IPS-15b (cell line): ENCODE results near the gene GPS1.

Experiments used
- H3K27me3 ChIP-seq: one replicate; pipeline ENCODE4 v1.6.1; 2013; ENCODE audit warnings: low read length; ENCODE audit not compliant: control insufficient read depth, insufficient read depth
- H3K36me3 ChIP-seq: one replicate; pipeline ENCODE4 v1.6.1; 2013; ENCODE audit warnings: low read length; ENCODE audit not compliant: control insufficient read depth, insufficient read depth
- H3K4me1 ChIP-seq: one replicate; pipeline ENCODE4 v1.6.1; 2013; ENCODE audit warnings: mild to moderate bottlenecking, low read length; ENCODE audit not compliant: control insufficient read depth, insufficient read depth
- H3K4me3 ChIP-seq: one replicate; pipeline ENCODE4 v1.5.1; 2013; ENCODE audit warnings: low read depth, low read length
- H3K9ac ChIP-seq: one replicate; pipeline ENCODE4 v1.6.1; 2013; ENCODE audit warnings: low read depth, mild to moderate bottlenecking, low read length
- H3K9me3 ChIP-seq: one replicate; pipeline ENCODE4 v1.6.1; 2013; ENCODE audit warnings: mild to moderate bottlenecking, low read length; ENCODE audit not compliant: control insufficient read depth, insufficient read depth

GPS1 gene

GRCh38 chr17:82016875-82017459 is 34.7 kb upstream of the GPS1 start:
- H3K27me3 ChIP-seq = no peaks in the 10 kb centered on the region
- H3K9me3 ChIP-seq = no peaks in the 10 kb centered on the region
- H3K4me3 ChIP-seq = no peak overlapping the region
- H3K36me3 ChIP-seq = peaks cover 21% of the 10 kb centered on the region
- no peak overlapping the region for H3K9ac ChIP-seq
- H3K4me1 ChIP-seq = no peaks in the 10 kb centered on the region

GRCh38 chr17:82017612-82018151 is 34.0 kb upstream of the GPS1 start:
- Histone ChIP-seq H3K9me3 (no peaks in the 10 kb centered on the region), H3K9ac (no peak overlapping the region), H3K36me3 (peaks cover 17% of the 10 kb centered on the region), H3K4me3 (no peak overlapping the region), H3K4me1 (no peaks in the 10 kb centered on the region), H3K27me3 (no peaks in the 10 kb centered on the region)

GRCh38 chr17:82018152-82018988 is 33.3 kb upstream of the GPS1 start:
- H3K36me3 ChIP-seq = peaks cover 17% of the 10 kb centered on the region
- H3K4me1 ChIP-seq = no peaks in the 10 kb centered on the region
- H3K27me3 ChIP-seq = no peaks in the 10 kb centered on the region
- H3K9ac ChIP-seq = no peak overlapping the region
- no peak overlapping the region for H3K4me3 ChIP-seq
- H3K9me3 ChIP-seq = no peaks in the 10 kb centered on the region

- Histone ChIP-seq H3K27me3 (no peaks in the 10 kb centered on the region), H3K9ac (no peak overlapping the region), H3K36me3 (peaks cover 17% of the 10 kb centered on the region), H3K4me1 (no peaks in the 10 kb centered on the region), H3K9me3 (no peaks in the 10 kb centered on the region), H3K4me3 (no peak overlapping the region)
Observed at GRCh38 chr17:82018989-82019689, 32.6 kb upstream of the GPS1 start.

- Histone ChIP-seq H3K4me1 (no peaks in the 10 kb centered on the region), H3K9me3 (no peaks in the 10 kb centered on the region), H3K4me3 (no peak overlapping the region), H3K9ac (no peak overlapping the region), H3K27me3 (no peaks in the 10 kb centered on the region), H3K36me3 (peaks cover 17% of the 10 kb centered on the region)
Observed at GRCh38 chr17:82019690-82020571, 31.8 kb upstream of the GPS1 start.

GRCh38 chr17:82020572-82021106 is 31.1 kb upstream of the GPS1 start:
- Histone ChIP-seq H3K4me1 (no peaks in the 10 kb centered on the region), H3K36me3 (peaks cover 17% of the 10 kb centered on the region), H3K9ac (no peak overlapping the region), H3K4me3 (no peak overlapping the region), H3K27me3 (no peaks in the 10 kb centered on the region), H3K9me3 (no peaks in the 10 kb centered on the region)

- H3K4me3 ChIP-seq = peak overlapping the region; percentile 87
- no peak overlapping the region for H3K9ac ChIP-seq
- no peaks in the 10 kb centered on the region for H3K9me3 ChIP-seq
- no peaks in the 10 kb centered on the region for H3K4me1 ChIP-seq
- no peaks in the 10 kb centered on the region for H3K27me3 ChIP-seq
- H3K36me3 ChIP-seq = peaks cover 17% of the 10 kb centered on the region
Observed at GRCh38 chr17:82021107-82021899, 30.4 kb upstream of the GPS1 start.

- Histone ChIP-seq H3K36me3 (peaks cover 17% of the 10 kb centered on the region), H3K27me3 (no peaks in the 10 kb centered on the region), H3K4me1 (no peaks in the 10 kb centered on the region), H3K9ac (peak overlapping the region; percentile 49), H3K9me3 (no peaks in the 10 kb centered on the region), H3K4me3 (peak overlapping the region; percentile 87)
Observed at GRCh38 chr17:82021900-82022309, 29.8 kb upstream of the GPS1 start.

GRCh38 chr17:82022310-82022980 is 29.3 kb upstream of the GPS1 start, which contains the start of gene CENPX:
TSS of gene CENPX (minus strand) at chr17:82022878. CDS start at chr17:82022861, 17 bp downstream.
- Histone ChIP-seq H3K4me3 (peak within 1 kb of the TSS; percentile 87), H3K9me3 (no peaks in the 10 kb centered on the region), H3K36me3 (peaks cover 17% of the 10 kb centered on the region), H3K27me3 (no peaks in the 10 kb centered on the region), H3K4me1 (no peaks in the 10 kb centered on the region), H3K9ac (peak within 1 kb of the TSS; percentile 70)

- peak within 1 kb of the TSS; percentile 70 for H3K9ac ChIP-seq
- peak within 1 kb of the TSS; percentile 87 for H3K4me3 ChIP-seq
- no peaks in the 10 kb centered on the region for H3K4me1 ChIP-seq
- H3K27me3 ChIP-seq = no peaks in the 10 kb centered on the region
- peaks cover 19% of the 10 kb centered on the region for H3K36me3 ChIP-seq
- no peaks in the 10 kb centered on the region for H3K9me3 ChIP-seq
Observed at GRCh38 chr17:82022981-82023446, 28.7 kb upstream of the GPS1 start, which contains the start of gene LRRC45. TSS of gene LRRC45 (plus strand) at chr17:82023305. CDS start at chr17:82023644, 339 bp downstream.
